GM12878 (cell line): ENCODE measurements around the gene HRNR. TPM values are rescaled to one million over a fixed set of nuclear protein-coding genes. Genes with fewer than 3 reads are reported as not detected.
"Not testable (repeated sequence)": the region's sequence is repeated elsewhere in the genome, so short reads cannot be mapped to it uniquely, and the experiment has no call there.

Experiments
- ATAC-seq: fragments of 200-7000 bp; cut with Tn5 transposase; 3 replicates; pipeline ENCODE4 v1.9.1; 2020; ENCODE audit warnings: mild to moderate bottlenecking, moderate library complexity
- BruUV-seq: library from RNA; stranded (reverse); fragments of 400-500 nt; replicated peaks from 2 replicates; lab custom pipeline; 2021; lab: Mats Ljungman, UMichigan
- CTCF ChIA-PET: fragments of 300-600 bp; sonication (Branson Sonifier 250); formaldehyde crosslinking; extraction: SDS; loops from one replicate; lab custom pipeline; 2021; ENCODE audit warnings: inconsistent platforms; lab: Yijun Ruan, JAX
- POLR2A ChIA-PET: fragments of 350-600 bp; formaldehyde crosslinking; extraction: SDS; loops from one replicate; lab custom pipeline; 2021; ENCODE audit warnings: inconsistent platforms; lab: Charles Lee
- RAD21 ChIA-PET: fragments of 300-600 bp; sonication (Branson Sonifier 250); formaldehyde crosslinking; loops from one replicate; lab custom pipeline; 2023; ENCODE audit warnings: antibody characterized with exemption; ENCODE audit not compliant: unreplicated experiment; lab: Charles Lee
- SMC1A ChIA-PET: fragments of 300-600 bp; sonication (Branson Sonifier 250); formaldehyde crosslinking; loops from one replicate; lab custom pipeline; 2023; ENCODE audit not compliant: unreplicated experiment, uncharacterized antibody; lab: Charles Lee
- DNase-seq: peaks from one replicate; pipeline ENCODE4 v3.0.0-alpha.2; 2011; ENCODE audit warnings: low read depth, low spot score
- FAIRE-seq: peaks from 3 replicates; lab custom pipeline; 2011; peaks lifted over from hg19 to GRCh38; lab: Jason Lieb, UNC
- H2AFZ ChIP-seq: 2 replicates; pipeline ENCODE4 v1.6.0; 2011; ENCODE audit warnings: low read depth, low read length, control low read depth; ENCODE audit not compliant: control insufficient read depth
- H3K27ac ChIP-seq: 2 replicates; pipeline ENCODE4 v1.5.1; 2011; ENCODE audit warnings: control low read depth; ENCODE audit not compliant: control insufficient read depth, insufficient read depth
- H3K27me3 ChIP-seq, 2 experiments: replicated peaks in 1 of 2; 2 replicates each; pipeline versions ENCODE4 v1.6.0 to v1.6.1; 2011; ENCODE audit warnings: low read length in 1 of 2; ENCODE audit not compliant: control insufficient read depth in 2 of 2, insufficient read depth in 2 of 2
- H3K36me3 ChIP-seq, 2 experiments: 2 replicates each; pipeline ENCODE4 v1.5.1; 2011; ENCODE audit warnings: low read length in 1 of 2; ENCODE audit not compliant: control insufficient read depth in 2 of 2, insufficient read depth in 2 of 2
- H3K4me1 ChIP-seq: 2 replicates; pipeline ENCODE4 v1.6.1; 2011; ENCODE audit warnings: mild to moderate bottlenecking, low read length, moderate library complexity, mixed read lengths; ENCODE audit not compliant: control insufficient read depth, insufficient read depth
- H3K4me2 ChIP-seq: 2 replicates; pipeline ENCODE4 v1.6.0; 2011; ENCODE audit warnings: control low read depth; ENCODE audit not compliant: control insufficient read depth, insufficient read depth
- H3K4me3 ChIP-seq: fragments of 200-600 bp; sonication (generic); 2 replicates; pipeline ENCODE4 v1.5.1; 2016
- H3K79me2 ChIP-seq: 2 replicates; pipeline ENCODE4 v1.6.0; 2011; ENCODE audit warnings: low read length; ENCODE audit not compliant: control insufficient read depth, insufficient read depth
- H3K9ac ChIP-seq: 2 replicates; pipeline ENCODE4 v1.8.0; 2011; ENCODE audit warnings: low read length, control low read depth, mixed read lengths; ENCODE audit not compliant: control insufficient read depth, insufficient read depth
- H3K9me3 ChIP-seq: replicated peaks from 3 replicates; pipeline ENCODE4 v1.5.1; 2011; ENCODE audit warnings: mild to moderate bottlenecking, low read length; ENCODE audit not compliant: control insufficient read depth, insufficient read depth
- H4K20me1 ChIP-seq: 2 replicates; pipeline ENCODE4 v1.6.0; 2011; ENCODE audit not compliant: control insufficient read depth, insufficient read depth
- ATF7 ChIP-seq: fragments of 450-650 bp; IDR thresholded peaks from 2 replicates; pipeline ENCODE4 v1.6.1; 2016; ENCODE audit warnings: low read depth, mild to moderate bottlenecking
- BCL3 ChIP-seq: IDR thresholded peaks from 2 replicates; pipeline ENCODE4 v1.6.1; 2011; ENCODE audit warnings: borderline replicate concordance, low read depth, mild to moderate bottlenecking, moderate library complexity, low read length; ENCODE audit not compliant: insufficient read depth, poor library complexity, severe bottlenecking
- BHLHE40 ChIP-seq, 2 experiments: fragments of 450-650 bp in 1 of 2; IDR thresholded peaks; 2 replicates each; pipeline ENCODE4 v1.6.1; 2011 to 2017; ENCODE audit warnings: low read depth in 2 of 2, borderline replicate concordance in 1 of 2, improper control_type of control experiment in 1 of 2, low read length in 1 of 2, mild to moderate bottlenecking in 1 of 2
- CBX5 ChIP-seq: sonication (generic); IDR thresholded peaks from 2 replicates; pipeline ENCODE4 v1.6.1; 2016; ENCODE audit warnings: low read depth, moderate library complexity, mild to moderate bottlenecking, inconsistent platforms
- CREM ChIP-seq: IDR thresholded peaks from 2 replicates; pipeline ENCODE4 v1.6.1; 2014; ENCODE audit warnings: antibody characterized with exemption, low read depth
- EP300 ChIP-seq, 2 experiments: fragments of 150-350 bp in 1 of 2; IDR thresholded peaks; 2 replicates each; pipeline ENCODE4 v1.6.1; 2011 to 2012; ENCODE audit warnings: low read depth in 2 of 2, low read length in 2 of 2, borderline replicate concordance in 1 of 2, improper control_type of control experiment in 1 of 2, inconsistent platforms in 1 of 2; ENCODE audit not compliant: control insufficient read depth in 1 of 2
- NR2C2 ChIP-seq: IDR thresholded peaks from 2 replicates; pipeline ENCODE4 v1.6.1; 2011; ENCODE audit warnings: borderline replicate concordance, low read depth; ENCODE audit not compliant: control insufficient read depth, insufficient read length
- TCF3 ChIP-seq: IDR thresholded peaks from 2 replicates; pipeline ENCODE4 v1.6.1; 2012; ENCODE audit warnings: low read depth, mild to moderate bottlenecking, low read length, borderline replicate concordance; ENCODE audit not compliant: insufficient read depth
- ZBTB33 ChIP-seq: fragments of 450-650 bp; IDR thresholded peaks from 2 replicates; pipeline ENCODE4 v1.6.1; 2017; ENCODE audit warnings: mild to moderate bottlenecking
- WGBS: methylation state at CpG from one replicate; pipeline ENCODE4 v1.1.6; 2016; ENCODE audit warnings: low lambda C conversion rate; ENCODE audit not compliant: insufficient replicate concordance, insufficient coverage; ENCODE audit errors: missing lambda C conversion rate; 5-methylcytosine and 5-hydroxymethylcytosine counted together
- in situ Hi-C: fragments of 300-500 bp; cut with MboI; formaldehyde crosslinking; loops from 9 replicates; pipeline ENCODE4 v1.14.3; 2018; ENCODE audit warnings: mixed read lengths
- intact Hi-C: fragments of 100-400 bp; cut with micrococcal nuclease; formaldehyde crosslinking; loops from one replicate; pipeline ENCODE4 v1.14.2; 2022; ENCODE audit not compliant: unreplicated experiment
- polyA plus RNA-seq, 11 experiments: library from polyadenylated mRNA; depleted of rRNA in 4 of 11; unstranded in 6 of 11; stranded (reverse) in 5 of 11; fragments of >200 nt; fragmentation: Nextera tagmentation in 4 of 11; fragmentation: Illumina TruSeq in 1 of 11; extraction: Ambion mirVana in 4 of 11; extraction: Trizol in 1 of 11; gene quantifications; 1 replicate in 1 of 11; 2 replicates in 10 of 11; pipeline versions ENCODE4 v1.2.1 to v1.2.3, GENCODE V29; 2011 to 2016; ENCODE audit warnings: inconsistent platforms in 2 of 11, missing spikeins in 2 of 11, low read depth in 1 of 11
- total RNA-seq, 4 experiments: library from RNA; depleted of rRNA in 3 of 4; stranded (reverse); fragments of >200 nt in 3 of 4; fragmentation: Illumina TruSeq in 1 of 4; extraction: Trizol in 1 of 4; gene quantifications; 2 replicates each; pipeline versions ENCODE4 v1.2.1 to v1.2.3, GENCODE V29; 2013 to 2021

HRNR gene
- total and polyA plus RNA-seq, 10 of the 15 experiments (the other 5 are each of a cell fraction or from before 2014, with no cell fraction given): not detected

GRCh38 chr1:152218762-152219436 is 5.1 kb downstream of the HRNR start:
- no TSS peak for BruUV-seq
- 67% methylated on average over 24 of the region's 24 CpGs for WGBS
- intact Hi-C loops: no loop called here
- H3K36me3 ChIP-seq: no peaks in the 10 kb centered on the region
- SMC1A ChIA-PET: no interaction called here
- RAD21 ChIA-PET: no interaction called here
- CTCF ChIA-PET: no interaction called here
- no peaks in the 10 kb centered on the region; the same call in 2 of the 3 replicates for H3K9me3 ChIP-seq
- no peak overlapping the region for H3K27ac ChIP-seq
- ATAC-seq: no peak
- H3K79me2 ChIP-seq: no peaks in the 10 kb centered on the region
- H3K27me3 ChIP-seq: no peaks in the 10 kb centered on the region
- H3K4me2 ChIP-seq: no peak overlapping the region
- no peak for FAIRE-seq
- no peak overlapping the region for H2AFZ ChIP-seq
- no peak overlapping the region for H3K9ac ChIP-seq
- TF ChIP-seq ZBTB33: no peak
- TF ChIP-seq BHLHE40 (IDR thresholded peaks at IDR 0.05; ENCODE audit: borderline replicate concordance in 1 of 2, low read depth in 2 of 2, low read length in 1 of 2): no peak
- TF ChIP-seq EP300 (IDR thresholded peaks at IDR 0.05; ENCODE audit: borderline replicate concordance in 1 of 2, control insufficient read depth in 1 of 2, low read depth in 2 of 2, low read length in 2 of 2): no peak
- TF ChIP-seq NR2C2: no peak
- no peak for TF ChIP-seq TCF3
- TF ChIP-seq CBX5: no peak
- no peak for TF ChIP-seq ATF7
- TF ChIP-seq BCL3: no peak
- no peak for TF ChIP-seq CREM
- POLR2A ChIA-PET: no interaction called here
- DNase-seq: no peak
- in situ Hi-C loops: no loop called here
- no peaks in the 10 kb centered on the region for H3K4me1 ChIP-seq
- H4K20me1 ChIP-seq: no peaks in the 10 kb centered on the region
- no peak overlapping the region for H3K4me3 ChIP-seq

GRCh38 chr1:152215604-152216003 is 8.4 kb downstream of the HRNR start:
- H3K79me2 ChIP-seq, RAD21 ChIA-PET, ATAC-seq, H3K27me3 ChIP-seq, H4K20me1 ChIP-seq, in situ Hi-C loops, H3K9ac ChIP-seq, SMC1A ChIA-PET, POLR2A ChIA-PET, H2AFZ ChIP-seq, H3K4me3 ChIP-seq, CTCF ChIA-PET, intact Hi-C loops, H3K36me3 ChIP-seq, H3K27ac ChIP-seq, H3K9me3 ChIP-seq, H3K4me1 ChIP-seq, DNase-seq, H3K4me2 ChIP-seq, FAIRE-seq, BruUV-seq: not testable (repeated sequence)
- WGBS: 40% methylated on average over 13 of the region's 13 CpGs
